ENCODE results near the gene TMEM92. TPM values are rescaled to one million over a fixed set of nuclear protein-coding genes. Genes with fewer than 3 reads are reported as not detected.

Gene TMEM92
- total RNA-seq, 1 experiment from 2014 or later: 14.8 TPM

GRCh38 chr17:50237901-50238300 is 36.4 kb upstream of the TMEM92 start:
- Mint-ChIP-seq H3K4me3 (ENCODE audit: unreplicated experiment) (no peak overlapping the region), H3K27me3 (ENCODE audit: insufficient read depth, unreplicated experiment) (no peaks in the 10 kb centered on the region), H3K36me3 (ENCODE audit: insufficient read depth, unreplicated experiment) (no peaks in the 10 kb centered on the region), H3K4me1 (ENCODE audit: low read depth, unreplicated experiment) (peaks cover 12% of the 10 kb centered on the region), H3K27ac (ENCODE audit: unreplicated experiment) (no peak overlapping the region), H3K9me3 (ENCODE audit: unreplicated experiment) (no peaks in the 10 kb centered on the region)
- no peak for TF ChIP-seq CTCF (IDR thresholded peaks at IDR 0.05; ENCODE audit: insufficient read depth in 1 of 2, low read depth in 1 of 2, low read length in 1 of 2, severe bottlenecking in 1 of 2, unreplicated experiment in 1 of 2)
- ChIA-PET CTCF (interaction anchor here (0.5 to 2.9 kb wide), 6 partner anchors 18 to 738 kb away, joined by 3 to 11 read pairs (median 4); partner anchors contain the start of genes COL1A1 and TMEM92), POLR2A (no interaction called here)
- Histone ChIP-seq H3K4me3 (ENCODE audit: low read depth, low read length) (no peak overlapping the region), H3K9me3 (peaks cover 27% of the 10 kb centered on the region), H3K36me3 (ENCODE audit: control insufficient read depth, insufficient read depth, low read length) (no peaks in the 10 kb centered on the region), H3K27me3 (replicated peaks; ENCODE audit: control insufficient read depth, insufficient read depth, low read length) (no peaks in the 10 kb centered on the region), H3K4me1 (peaks cover 7% of the 10 kb centered on the region; the same call in 1 of the 2 replicates)
- no TSS peak for BruUV-seq (replicated peaks)
- no peak for DNase-seq
- intact Hi-C loops (cut with micrococcal nuclease; ENCODE audit: unreplicated experiment): no loop called here

DNA sequence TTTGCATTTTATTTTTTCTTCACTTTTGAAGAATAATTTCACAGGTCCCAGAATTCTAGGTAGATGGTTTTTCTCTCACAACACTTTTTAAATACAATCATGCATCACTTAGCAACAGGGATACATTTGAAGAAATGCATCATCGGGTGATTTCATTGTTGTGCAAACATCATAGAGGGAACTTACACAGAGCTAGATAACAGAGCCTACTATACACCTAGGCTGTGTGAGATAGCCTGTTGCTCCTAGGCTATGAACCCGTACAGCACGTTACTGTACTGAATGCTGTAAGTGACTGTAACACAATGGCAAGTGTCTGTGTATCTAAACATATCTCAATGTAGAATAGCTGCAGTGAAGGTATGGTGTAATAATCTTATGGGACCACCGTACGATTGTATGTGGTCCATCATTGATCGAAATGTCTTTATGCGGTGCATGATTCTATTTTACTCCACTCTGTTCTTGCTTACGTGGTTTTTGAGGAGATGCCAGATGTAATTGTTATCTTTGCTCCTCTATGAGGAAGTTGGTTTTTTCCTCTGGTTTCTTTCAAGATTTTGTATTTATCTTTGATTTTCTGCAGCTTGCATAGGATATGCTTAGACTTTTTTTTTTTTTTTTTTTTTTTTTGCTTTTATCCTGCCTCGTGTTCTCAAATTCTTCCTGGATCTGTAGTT is 35.5 kb upstream of the TMEM92 start:
- BruUV-seq (replicated peaks): no TSS peak
- peak in 1 of 2 experiments; percentile 60 for DNase-seq

GRCh38 chr17:50239937-50240336 is 34.3 kb upstream of the TMEM92 start:
- Histone ChIP-seq H3K4me3 (ENCODE audit: low read depth, low read length) (no peak overlapping the region), H3K36me3 (ENCODE audit: control insufficient read depth, insufficient read depth, low read length) (no peaks in the 10 kb centered on the region), H3K27me3 (replicated peaks; ENCODE audit: control insufficient read depth, insufficient read depth, low read length) (no peaks in the 10 kb centered on the region), H3K4me1 (peaks cover 7% of the 10 kb centered on the region; the same call in 1 of the 2 replicates), H3K9me3 (peaks cover 10% of the 10 kb centered on the region)
- H3K27ac Mint-ChIP-seq (ENCODE audit: unreplicated experiment): no peak overlapping the region
- H3K4me3 Mint-ChIP-seq (ENCODE audit: unreplicated experiment): no peak overlapping the region
- H3K4me1 Mint-ChIP-seq (ENCODE audit: low read depth, unreplicated experiment): peaks cover 12% of the 10 kb centered on the region
- ChIA-PET CTCF (interaction anchor here (0.6 kb wide), 1 partner anchor 317 kb away, joined by 4 read pairs; no protein-coding TSS in a partner anchor), POLR2A (no interaction called here)
- no peaks in the 10 kb centered on the region for H3K9me3 Mint-ChIP-seq (ENCODE audit: unreplicated experiment)
- no peak for DNase-seq
- BruUV-seq (replicated peaks): no TSS peak
- no peaks in the 10 kb centered on the region for H3K27me3 Mint-ChIP-seq (ENCODE audit: insufficient read depth, unreplicated experiment)
- intact Hi-C loops (cut with micrococcal nuclease; ENCODE audit: unreplicated experiment): no loop called here
- no peak for TF ChIP-seq CTCF (IDR thresholded peaks at IDR 0.05; ENCODE audit: insufficient read depth in 1 of 2, low read depth in 1 of 2, low read length in 1 of 2, severe bottlenecking in 1 of 2, unreplicated experiment in 1 of 2)
- H3K36me3 Mint-ChIP-seq (ENCODE audit: insufficient read depth, unreplicated experiment): no peaks in the 10 kb centered on the region

More for the DNA sequence above, 35.5 kb upstream of the TMEM92 start:
- H3K9me3 Mint-ChIP-seq (ENCODE audit: unreplicated experiment): no peaks in the 10 kb centered on the region
- TF ChIP-seq CTCF (IDR thresholded peaks at IDR 0.05; ENCODE audit: insufficient read depth in 1 of 2, low read depth in 1 of 2, low read length in 1 of 2, severe bottlenecking in 1 of 2, unreplicated experiment in 1 of 2): no peak
- Histone ChIP-seq H3K27me3 (replicated peaks; ENCODE audit: control insufficient read depth, insufficient read depth, low read length) (no peaks in the 10 kb centered on the region), H3K4me1 (peaks cover 7% of the 10 kb centered on the region; the same call in 1 of the 2 replicates), H3K36me3 (ENCODE audit: control insufficient read depth, insufficient read depth, low read length) (no peaks in the 10 kb centered on the region), H3K4me3 (ENCODE audit: low read depth, low read length) (no peak overlapping the region), H3K9me3 (peaks cover 22% of the 10 kb centered on the region)
- ChIA-PET CTCF (interaction anchor here (1.2 to 2.9 kb wide), 3 partner anchors 19 to 39 kb away, joined by 4 to 11 read pairs (median 5); partner anchors contain the start of gene TMEM92), POLR2A (no interaction called here)
- peaks cover 12% of the 10 kb centered on the region for H3K4me1 Mint-ChIP-seq (ENCODE audit: low read depth, unreplicated experiment)
- H3K27ac Mint-ChIP-seq (ENCODE audit: unreplicated experiment): no peak overlapping the region
- no peaks in the 10 kb centered on the region for H3K36me3 Mint-ChIP-seq (ENCODE audit: insufficient read depth, unreplicated experiment)
- intact Hi-C loops (cut with micrococcal nuclease; ENCODE audit: unreplicated experiment): no loop called here
- H3K4me3 Mint-ChIP-seq (ENCODE audit: unreplicated experiment): no peak overlapping the region
- no peaks in the 10 kb centered on the region for H3K27me3 Mint-ChIP-seq (ENCODE audit: insufficient read depth, unreplicated experiment)

Data from Caco-2 (cell line).